Fibroblast of the conjunctiva (primary cell): ENCODE results near the gene CAMTA2.
"Not testable (repeated sequence)": the region's sequence is repeated elsewhere in the genome, so short reads cannot be mapped to it uniquely, and the experiment has no call there.

Source experiments
- DNase-seq: peaks from one replicate; pipeline ENCODE4 v3.0.0-alpha.2; 2010; ENCODE audit warnings: low read depth

CAMTA2 gene, protein sequence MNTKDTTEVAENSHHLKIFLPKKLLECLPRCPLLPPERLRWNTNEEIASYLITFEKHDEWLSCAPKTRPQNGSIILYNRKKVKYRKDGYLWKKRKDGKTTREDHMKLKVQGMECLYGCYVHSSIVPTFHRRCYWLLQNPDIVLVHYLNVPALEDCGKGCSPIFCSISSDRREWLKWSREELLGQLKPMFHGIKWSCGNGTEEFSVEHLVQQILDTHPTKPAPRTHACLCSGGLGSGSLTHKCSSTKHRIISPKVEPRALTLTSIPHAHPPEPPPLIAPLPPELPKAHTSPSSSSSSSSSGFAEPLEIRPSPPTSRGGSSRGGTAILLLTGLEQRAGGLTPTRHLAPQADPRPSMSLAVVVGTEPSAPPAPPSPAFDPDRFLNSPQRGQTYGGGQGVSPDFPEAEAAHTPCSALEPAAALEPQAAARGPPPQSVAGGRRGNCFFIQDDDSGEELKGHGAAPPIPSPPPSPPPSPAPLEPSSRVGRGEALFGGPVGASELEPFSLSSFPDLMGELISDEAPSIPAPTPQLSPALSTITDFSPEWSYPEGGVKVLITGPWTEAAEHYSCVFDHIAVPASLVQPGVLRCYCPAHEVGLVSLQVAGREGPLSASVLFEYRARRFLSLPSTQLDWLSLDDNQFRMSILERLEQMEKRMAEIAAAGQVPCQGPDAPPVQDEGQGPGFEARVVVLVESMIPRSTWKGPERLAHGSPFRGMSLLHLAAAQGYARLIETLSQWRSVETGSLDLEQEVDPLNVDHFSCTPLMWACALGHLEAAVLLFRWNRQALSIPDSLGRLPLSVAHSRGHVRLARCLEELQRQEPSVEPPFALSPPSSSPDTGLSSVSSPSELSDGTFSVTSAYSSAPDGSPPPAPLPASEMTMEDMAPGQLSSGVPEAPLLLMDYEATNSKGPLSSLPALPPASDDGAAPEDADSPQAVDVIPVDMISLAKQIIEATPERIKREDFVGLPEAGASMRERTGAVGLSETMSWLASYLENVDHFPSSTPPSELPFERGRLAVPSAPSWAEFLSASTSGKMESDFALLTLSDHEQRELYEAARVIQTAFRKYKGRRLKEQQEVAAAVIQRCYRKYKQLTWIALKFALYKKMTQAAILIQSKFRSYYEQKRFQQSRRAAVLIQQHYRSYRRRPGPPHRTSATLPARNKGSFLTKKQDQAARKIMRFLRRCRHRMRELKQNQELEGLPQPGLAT

GRCh38 chr17:4986951-4987766, at the start of gene CAMTA2:
TSS of gene CAMTA2 (minus strand) at chr17:4987675. CDS start at chr17:4986222, 1,453 bp downstream.
- DNase-seq: peak; percentile 52

- DNase-seq: no peak
Observed at GRCh38 chr17:5035315-5035714, 47.8 kb upstream of the CAMTA2 start, which contains the start of gene SLC52A1. TSS of gene SLC52A1 (minus strand) at chr17:5035426. CDS start at chr17:5034606, 820 bp downstream.

- DNase-seq: no peak
Observed at GRCh38 chr17:5034651-5035050, 47.2 kb upstream of the CAMTA2 start.

DNA sequence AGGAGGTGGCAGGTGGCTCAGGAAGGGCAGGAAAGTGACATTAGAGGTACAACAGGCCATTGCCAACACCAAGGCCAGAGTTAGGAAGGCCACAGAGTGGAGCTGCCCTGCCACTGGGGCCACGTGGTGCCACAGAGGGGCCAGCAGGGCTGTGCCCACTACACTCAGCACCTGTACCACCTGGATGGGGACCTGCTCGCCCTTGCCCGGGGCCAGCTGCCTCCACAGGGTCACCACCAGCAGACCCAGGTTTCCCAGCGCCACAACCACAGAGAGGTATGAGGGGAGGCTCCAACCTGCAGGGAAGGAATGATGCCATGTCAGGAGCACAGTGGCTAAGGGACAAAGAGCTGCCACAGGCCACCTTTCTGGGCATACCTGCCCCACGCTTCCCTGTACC, 46.6 kb upstream of the CAMTA2 start:
- DNase-seq: no peak

GRCh38 chr17:5033352-5034015, 46.0 kb upstream of the CAMTA2 start:
- no peak for DNase-seq

DNA sequence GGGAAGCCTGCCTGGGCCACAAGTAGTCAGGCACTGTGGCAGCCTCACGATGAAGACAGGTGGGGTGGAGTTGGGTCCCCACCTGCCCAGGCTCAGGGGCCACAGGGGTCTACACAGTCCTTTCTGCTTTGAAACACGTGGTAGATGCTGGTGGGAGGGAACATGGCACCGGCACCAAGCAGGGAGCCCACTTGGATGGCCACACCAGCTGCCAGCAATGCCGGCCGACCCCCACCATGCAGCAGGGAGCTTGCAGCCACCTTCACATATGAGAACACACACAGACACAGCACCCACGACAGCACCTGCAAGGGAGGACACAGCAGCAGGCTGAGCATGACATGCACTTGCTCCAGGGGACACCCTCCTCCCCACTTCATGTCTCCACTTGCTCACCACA, 45.4 kb upstream of the CAMTA2 start:
- DNase-seq: no peak

- peak; percentile 47 for DNase-seq
Observed at GRCh38 chr17:5031365-5032082, 44.0 kb upstream of the CAMTA2 start.

GRCh38 chr17:5030168-5030567, 42.7 kb upstream of the CAMTA2 start:
- not testable (repeated sequence) for DNase-seq

- no peak for DNase-seq
Observed at GRCh38 chr17:5027916-5028315, 40.4 kb upstream of the CAMTA2 start.

GRCh38 chr17:5027299-5027698, 39.8 kb upstream of the CAMTA2 start:
- no peak for DNase-seq

DNA sequence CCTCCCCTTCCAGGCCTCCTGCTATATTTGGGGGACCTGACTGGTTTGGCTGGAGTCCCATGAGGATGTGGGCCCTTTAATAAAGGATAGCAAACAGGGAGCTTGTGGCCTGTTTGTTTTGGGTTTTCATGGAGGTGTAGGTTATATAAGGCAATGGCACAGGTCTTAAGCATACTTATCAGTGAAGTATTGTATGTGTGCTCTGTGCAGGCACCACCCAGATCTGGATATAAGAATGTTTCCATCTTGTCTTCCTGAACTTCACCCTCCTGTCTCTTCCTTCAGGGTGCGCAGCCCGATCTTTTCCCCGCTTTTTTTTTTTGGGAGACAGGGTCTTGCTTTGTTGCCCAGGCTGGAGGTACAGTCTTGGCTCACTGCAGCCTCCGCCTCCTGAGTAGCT, 37.1 kb upstream of the CAMTA2 start:
- DNase-seq: no peak

GRCh38 chr17:5023588-5024147, 36.2 kb upstream of the CAMTA2 start:
- DNase-seq: no peak

GRCh38 chr17:5022171-5022711, 34.8 kb upstream of the CAMTA2 start:
- DNase-seq: no peak

DNA sequence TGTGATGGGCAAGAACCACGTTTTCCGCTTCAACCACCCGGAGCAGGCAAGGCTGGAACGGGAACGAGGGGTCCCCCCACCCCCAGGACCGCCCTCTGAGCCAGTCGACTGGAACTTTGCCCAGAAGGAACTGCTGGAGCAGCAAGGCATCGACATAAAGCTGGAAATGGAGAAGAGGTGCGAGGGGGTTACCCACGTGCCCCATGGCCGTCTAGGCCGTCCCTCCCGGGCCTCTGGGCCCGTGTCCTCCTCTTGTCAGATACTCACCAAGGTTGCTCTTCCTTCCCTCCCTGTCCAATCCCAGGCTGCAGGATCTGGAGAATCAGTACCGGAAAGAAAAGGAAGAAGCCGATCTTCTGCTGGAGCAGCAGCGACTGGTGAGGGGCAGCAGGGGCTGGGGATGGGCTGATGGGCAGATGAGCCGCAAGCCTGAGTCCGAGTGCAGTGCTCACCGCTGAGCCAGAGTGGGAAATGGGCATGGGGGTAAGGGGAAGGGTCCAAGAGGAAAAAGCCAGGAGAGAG, 33.1 kb upstream of the CAMTA2 start:
- DNase-seq: no peak

GRCh38 chr17:5019475-5019956, 32.0 kb upstream of the CAMTA2 start:
- no peak for DNase-seq

GRCh38 chr17:5014357-5014756, 26.9 kb upstream of the CAMTA2 start:
- no peak for DNase-seq

DNA sequence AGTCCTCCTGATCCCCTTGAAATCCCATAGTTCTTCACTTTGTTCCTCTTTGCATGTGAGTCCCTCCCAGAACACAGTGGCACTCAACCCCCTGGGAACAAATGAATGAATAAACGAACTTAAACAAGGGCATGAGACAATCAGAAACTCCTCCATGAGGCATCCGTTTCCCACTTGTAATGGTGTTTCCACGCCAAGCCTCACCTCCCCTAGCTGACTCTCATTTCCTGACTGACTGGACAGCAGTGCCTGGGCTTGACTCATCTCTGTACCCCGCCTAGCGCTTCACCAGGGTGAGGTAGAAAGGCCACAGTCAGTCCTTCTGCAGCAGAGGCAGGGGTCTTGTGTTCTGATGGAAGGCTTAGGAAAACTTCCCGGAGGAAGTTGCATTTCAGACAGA, 24.5 kb upstream of the CAMTA2 start:
- no peak for DNase-seq

DNA sequence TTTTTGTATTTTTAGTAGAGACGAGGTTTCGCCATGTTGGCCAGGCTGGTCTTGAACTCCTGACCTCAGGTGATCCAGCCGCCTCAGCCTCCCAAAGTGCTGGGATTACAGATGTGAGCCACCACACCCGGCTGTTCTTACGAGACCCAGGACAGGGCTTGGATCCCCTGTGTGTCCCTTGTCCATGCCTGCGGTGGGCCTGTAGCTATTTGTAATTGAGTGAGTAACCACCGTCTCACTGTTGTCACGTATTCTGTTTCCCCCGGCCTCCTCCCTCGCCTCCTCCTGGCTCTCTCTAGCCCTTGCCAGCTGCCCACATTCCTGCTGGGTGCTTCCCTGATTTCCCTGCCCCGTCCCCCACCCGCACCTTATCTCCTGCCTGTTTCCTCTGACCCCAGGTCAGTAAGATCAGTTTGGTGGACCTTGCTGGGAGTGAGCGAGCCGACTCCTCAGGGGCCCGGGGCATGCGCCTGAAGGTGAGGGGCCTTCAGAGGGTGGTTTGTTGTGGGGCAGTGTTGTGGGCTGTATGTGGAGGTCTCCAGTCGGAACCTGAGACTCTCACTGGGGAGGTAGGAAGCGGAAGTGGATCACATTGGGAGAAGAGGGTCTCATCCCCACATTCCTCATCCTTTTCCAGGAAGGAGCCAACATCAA, 15.9 kb upstream of the CAMTA2 start:
- DNase-seq: no peak
